Aorta (tissue), 5 donors: ENCODE data around the gene PAFAH1B1. TPM values are rescaled to one million over a fixed set of nuclear protein-coding genes. Genes with fewer than 3 reads are reported as not detected.

Source experiments
- ATAC-seq: fragments of 200-7000 bp; cut with Tn5 transposase; one replicate; pipeline ENCODE4 v1.9.1; 2022; ENCODE audit warnings: moderate library complexity; ENCODE audit not compliant: low FRiP score
- DNase-seq, 2 donors: peaks; one replicate each; pipeline ENCODE4 v3.0.0-alpha.2; 2020
- H3K27ac ChIP-seq, 2 donors: one replicate each; pipeline ENCODE4 v1.5.1; 2013; ENCODE audit warnings: low read length in 2 of 2, mild to moderate bottlenecking in 2 of 2, moderate library complexity in 2 of 2, control low read depth in 1 of 2, inconsistent platforms in 1 of 2, low read depth in 1 of 2
- H3K27me3 ChIP-seq, 2 donors: one replicate each; pipeline ENCODE4 v1.6.1; 2013; ENCODE audit warnings: control low read depth in 1 of 2, low read length in 1 of 2, mild to moderate bottlenecking in 1 of 2, moderate library complexity in 1 of 2; ENCODE audit not compliant: insufficient read depth in 2 of 2, control insufficient read depth in 1 of 2
- H3K36me3 ChIP-seq, 2 donors: one replicate each; pipeline ENCODE4 v1.6.1; 2013; ENCODE audit warnings: control low read depth in 1 of 2, low read length in 1 of 2, mild to moderate bottlenecking in 1 of 2; ENCODE audit not compliant: insufficient read depth in 2 of 2, control insufficient read depth in 1 of 2
- H3K4me1 ChIP-seq, 2 donors: one replicate each; pipeline ENCODE4 v1.6.1; 2013; ENCODE audit warnings: low read length in 2 of 2, control low read depth in 1 of 2, mild to moderate bottlenecking in 1 of 2, moderate library complexity in 1 of 2; ENCODE audit not compliant: insufficient read depth in 2 of 2, control insufficient read depth in 1 of 2
- H3K4me3 ChIP-seq, 2 donors: one replicate each; pipeline ENCODE4 v1.5.1; 2013; ENCODE audit warnings: low read length in 2 of 2, control low read depth in 1 of 2, mild to moderate bottlenecking in 1 of 2
- H3K9me3 ChIP-seq: one replicate; pipeline ENCODE4 v1.6.1; 2013; ENCODE audit warnings: mild to moderate bottlenecking, low read length; ENCODE audit not compliant: control insufficient read depth
- WGBS, 2 donors: extraction: QIAGEN DNeasy Blood & Tissue Kit; methylation state at CpG; one replicate each; pipeline ENCODE4 v1.1.7; 2013; 5-methylcytosine and 5-hydroxymethylcytosine counted together
- intact Hi-C, 2 donors: fragments of 100-400 bp; cut with DNase I; formaldehyde crosslinking; loops; one replicate each; pipeline versions ENCODE4 v1.14.2 to v1.15.0; 2022
- polyA plus RNA-seq, 2 donors: library from polyadenylated mRNA; stranded (reverse); fragments of 200-250 nt; gene quantifications; one replicate each; pipeline ENCODE4 v1.2.3, GENCODE V29; 2013
- total RNA-seq, 2 donors: library from RNA; stranded (reverse); fragmentation: NEBNext Ultra II Directional; extraction: Animal tissue kit (Norgen Biotek cat#: 25700); gene quantifications; one replicate each; pipeline ENCODE4 v1.2.1, GENCODE V29; 2021
- donor health status: healthy with polysubstance abuse.
- donor health status: Bipolar disorder and iron deficiency.
- donor health status: DM: no; HTN: no; CAD: no.
- donor health status: DM: no; HTN: no; CAD: no.
- donor health status: DM: yes; HTN: yes; CAD: no.

PAFAH1B1 gene
- total and polyA plus RNA-seq, 4 donors: 47.0 to 176 (median 111) TPM

- DNase-seq (no peak), ATAC-seq (no peak)
- WGBS, 2 donors: 93 to 95% methylated on average over 18 of the region's 18 CpGs
- H3K4me3 ChIP-seq: no peak overlapping the region
- H3K9me3 ChIP-seq: no peaks in the 10 kb centered on the region
- intact Hi-C loops: no loop called here
- H3K27ac ChIP-seq: no peak overlapping the region
- no peaks in the 10 kb centered on the region for H3K36me3 ChIP-seq
- no peaks in the 10 kb centered on the region for H3K4me1 ChIP-seq
- no peaks in the 10 kb centered on the region for H3K27me3 ChIP-seq
Observed at GRCh38 chr17:2582493-2582892, 11.0 kb upstream of the PAFAH1B1 start.

- H3K9me3 ChIP-seq: no peaks in the 10 kb centered on the region
- ATAC-seq: no peak
- 93 to 95% methylated on average over 16 of the region's 16 CpGs for WGBS, 2 donors
- H3K27ac ChIP-seq: no peak overlapping the region
- no peak overlapping the region for H3K4me3 ChIP-seq
- H3K36me3 ChIP-seq: no peaks in the 10 kb centered on the region
- H3K27me3 ChIP-seq: no peaks in the 10 kb centered on the region
- no peak for DNase-seq
- intact Hi-C loops: loop anchor here (5.0 to 10.0 kb wide), 4 partner anchors 64 to 94 kb away; partner anchors contain the start of gene METTL16 (in 2 of the 2)
- H3K4me1 ChIP-seq: no peaks in the 10 kb centered on the region
Observed at GRCh38 chr17:2591040-2591640, 2.3 kb upstream of the PAFAH1B1 start.

GRCh38 chr17:2593821-2594721, 617 bp downstream of the PAFAH1B1 start:
- peak; percentile 88 to 95 for DNase-seq
- H3K4me3 ChIP-seq: peak overlapping the region; percentile 86 to 98
- H3K36me3 ChIP-seq: no peaks in the 10 kb centered on the region
- H3K27ac ChIP-seq: peak overlapping the region; percentile 79 to 90
- WGBS, 2 donors: 1% methylated on average over 45 to 78 of the region's 80 CpGs
- ATAC-seq: peak; percentile 90
- H3K4me1 ChIP-seq: no peaks in the 10 kb centered on the region
- intact Hi-C loops: loop anchor here (5.0 to 10.0 kb wide), 4 partner anchors 61 to 91 kb away; partner anchors contain the start of gene METTL16 (in 2 of the 2)
- H3K9me3 ChIP-seq: no peaks in the 10 kb centered on the region
- no peaks in the 10 kb centered on the region for H3K27me3 ChIP-seq

DNA sequence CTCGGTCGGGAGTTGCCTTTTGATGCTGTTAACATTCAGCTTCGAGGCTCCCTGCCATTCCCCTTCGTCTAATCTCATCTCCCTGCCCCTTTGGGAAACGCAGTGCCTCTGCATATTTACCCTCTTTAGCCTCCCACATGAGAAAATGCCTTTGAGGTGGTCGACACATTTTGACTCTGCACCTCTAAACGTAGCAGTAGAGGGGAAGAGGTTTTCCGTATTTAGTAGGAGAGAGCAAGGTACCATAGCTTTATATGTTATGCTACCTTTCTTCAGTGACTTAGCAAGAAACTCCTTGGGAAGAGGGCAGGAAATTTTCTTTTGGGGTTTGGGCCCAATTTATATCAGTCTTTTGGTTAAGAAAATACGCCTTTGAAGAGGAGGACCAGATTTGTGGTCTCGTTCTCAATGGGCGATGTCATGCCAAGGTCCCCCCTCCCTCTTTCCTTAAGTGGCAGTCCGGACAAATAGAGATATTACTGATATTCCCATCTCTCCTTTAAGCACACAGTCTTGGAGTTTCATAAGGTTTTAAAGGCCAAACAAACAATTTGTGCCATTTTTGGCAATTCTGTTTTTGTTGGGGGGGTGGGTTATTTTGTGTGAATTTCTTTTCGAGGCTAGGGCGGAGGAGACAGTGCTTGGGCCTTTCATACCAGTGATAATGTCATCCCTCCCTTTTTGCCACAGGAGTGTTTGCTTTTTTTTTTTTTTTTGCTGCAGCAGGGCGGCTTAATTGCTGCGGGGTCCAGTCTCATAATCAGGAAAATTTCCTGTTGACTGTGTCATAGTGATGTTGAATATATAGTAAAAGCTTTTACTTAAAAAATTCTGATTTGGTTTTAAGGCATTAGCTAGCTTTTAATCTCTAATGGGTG, 1.5 kb downstream of the PAFAH1B1 start:
- DNase-seq: no peak
- no peak for ATAC-seq
- Histone ChIP-seq H3K4me1 (no peaks in the 10 kb centered on the region), H3K36me3 (no peaks in the 10 kb centered on the region), H3K9me3 (no peaks in the 10 kb centered on the region), H3K27me3 (no peaks in the 10 kb centered on the region), H3K27ac (peak overlapping the region in 1 of 2 donors; percentile 90), H3K4me3 (peak overlapping the region; percentile 86 to 98)
- 1% methylated on average over 16 of the region's 16 CpGs for WGBS, 2 donors
- intact Hi-C loops: loop anchor here (5.0 to 10.0 kb wide), 4 partner anchors 60 to 90 kb away; partner anchors contain the start of gene METTL16 (in 2 of the 2)

DNA sequence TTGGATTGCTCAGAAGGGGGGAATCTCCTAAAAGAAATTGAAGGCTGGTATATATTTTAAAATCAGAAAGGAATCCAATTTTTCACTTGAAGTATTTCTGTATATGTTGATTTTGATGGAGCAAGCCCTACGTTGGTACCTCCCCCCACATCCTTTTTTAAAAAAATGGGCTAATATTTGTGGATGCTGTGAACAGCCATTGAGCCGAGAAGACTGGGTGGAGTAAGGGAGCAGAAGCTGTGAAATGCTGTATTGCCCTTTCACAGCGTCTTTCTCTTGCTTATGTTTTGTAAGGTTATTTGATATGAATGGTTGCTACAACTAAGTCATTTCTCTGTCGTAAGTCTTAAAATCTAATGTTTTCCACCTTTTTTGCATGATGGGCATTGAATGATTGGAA, 2.3 kb downstream of the PAFAH1B1 start:
- Histone ChIP-seq H3K27me3 (no peaks in the 10 kb centered on the region), H3K9me3 (no peaks in the 10 kb centered on the region), H3K4me3 (peak overlapping the region; percentile 86 to 98), H3K36me3 (no peaks in the 10 kb centered on the region), H3K27ac (no peak overlapping the region), H3K4me1 (no peaks in the 10 kb centered on the region)
- DNase-seq: no peak
- ATAC-seq: no peak
- WGBS, 2 donors: 1 to 2% methylated on average over 4 of the region's 4 CpGs
- intact Hi-C loops: loop anchor here in 1 of 2 donors (10.0 kb wide), 3 partner anchors 59 to 89 kb away; partner anchors contain the start of gene METTL16

DNA sequence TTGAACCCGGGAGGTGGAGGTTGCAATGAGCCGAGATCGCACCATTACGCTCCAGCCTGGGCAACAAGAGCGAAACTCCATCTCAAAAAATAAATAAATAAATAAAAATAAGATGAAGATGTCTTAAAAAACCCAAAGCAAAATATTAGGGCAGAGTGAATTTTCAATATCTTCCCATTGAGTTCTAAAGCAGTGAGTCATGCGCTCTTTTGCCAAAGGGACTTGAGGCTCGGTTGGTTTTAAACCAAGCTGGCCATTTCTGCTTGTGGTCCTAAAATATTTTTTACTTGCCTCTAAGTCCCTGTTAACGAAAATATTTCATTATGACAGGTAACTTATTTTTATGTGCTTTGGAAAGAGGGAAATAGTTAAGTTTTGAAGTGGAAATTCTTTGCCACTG, 4.7 kb downstream of the PAFAH1B1 start:
- H3K27ac ChIP-seq: no peak overlapping the region
- no peak for ATAC-seq

DNA sequence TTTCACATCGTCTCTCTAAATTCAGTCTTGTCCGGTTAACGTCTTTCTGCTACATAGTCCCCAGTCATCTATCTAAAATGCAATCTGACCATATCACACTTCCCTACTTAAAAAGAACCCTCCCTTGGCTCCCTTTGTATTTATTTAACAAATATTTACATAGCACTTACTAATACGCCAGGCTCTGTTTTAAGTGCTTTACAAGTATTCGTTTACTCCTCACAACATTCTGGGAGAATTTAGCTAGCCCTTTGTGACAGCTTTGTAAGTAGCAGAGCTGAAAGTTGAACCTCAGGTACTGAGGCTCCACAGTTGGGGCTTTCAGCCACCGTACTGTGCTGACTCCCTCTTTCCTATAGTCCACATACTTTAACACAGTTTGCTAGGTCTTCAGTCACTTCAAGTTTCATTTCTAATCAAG, 9.2 kb downstream of the PAFAH1B1 start:
- DNase-seq: no peak
- no peaks in the 10 kb centered on the region for H3K27me3 ChIP-seq
- WGBS, 2 donors: 3 to 4% methylated on average over 6 of the region's 6 CpGs
- intact Hi-C loops: loop anchor here in 1 of 2 donors (5.0 kb wide), 1 partner anchor 40 kb away; no protein-coding TSS in a partner anchor
- H3K27ac ChIP-seq: no peak overlapping the region
- no peaks in the 10 kb centered on the region for H3K36me3 ChIP-seq
- H3K4me1 ChIP-seq: peaks cover 4 to 17% of the 10 kb centered on the region in 2 donors
- ATAC-seq: no peak
- H3K9me3 ChIP-seq: no peaks in the 10 kb centered on the region
- no peak overlapping the region for H3K4me3 ChIP-seq

More for the DNA sequence above, 4.7 kb downstream of the PAFAH1B1 start:
- Histone ChIP-seq H3K9me3 (no peaks in the 10 kb centered on the region), H3K4me1 (peaks cover 3 to 7% of the 10 kb centered on the region in 2 donors), H3K36me3 (no peaks in the 10 kb centered on the region), H3K4me3 (no peak overlapping the region), H3K27me3 (no peaks in the 10 kb centered on the region)
- intact Hi-C loops: loop anchor here in 1 of 2 donors (10.0 kb wide), 3 partner anchors 57 to 87 kb away; partner anchors contain the start of gene METTL16
- 55 to 56% methylated on average over 8 of the region's 8 CpGs for WGBS, 2 donors
- DNase-seq: no peak

DNA sequence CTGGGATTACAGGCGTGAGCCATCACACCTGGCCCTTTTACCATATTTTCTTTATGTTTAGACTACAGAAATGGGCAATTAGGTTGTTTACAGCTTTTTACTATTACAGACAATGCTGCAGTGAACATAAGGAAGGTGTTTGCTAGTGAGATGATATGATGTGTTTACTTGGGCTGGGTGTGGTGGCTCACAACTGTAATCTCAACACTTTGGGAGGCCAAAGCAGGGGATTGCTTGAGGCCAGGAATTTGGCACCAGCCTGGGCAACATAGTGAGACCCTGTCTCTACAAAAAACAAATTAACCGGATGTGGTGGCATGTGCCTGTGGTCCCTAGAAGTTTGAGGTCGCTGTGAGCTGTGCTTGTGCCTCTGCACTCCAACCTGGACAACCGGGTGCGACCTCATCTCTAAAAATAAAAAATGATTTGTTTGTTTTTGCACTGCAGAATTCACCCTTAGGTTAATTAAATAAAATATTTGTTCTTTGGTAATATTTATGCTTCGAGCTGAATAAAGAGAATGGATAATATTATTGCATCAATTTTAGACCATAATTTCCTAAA, 15.0 kb downstream of the PAFAH1B1 start:
- 48 to 52% methylated on average over 6 of the region's 6 CpGs for WGBS, 2 donors
- intact Hi-C loops: no loop called here
- DNase-seq (no peak), ATAC-seq (no peak)
- H3K27me3 ChIP-seq: no peaks in the 10 kb centered on the region
- H3K36me3 ChIP-seq: no peaks in the 10 kb centered on the region
- no peaks in the 10 kb centered on the region for H3K9me3 ChIP-seq
- peaks cover 3 to 10% of the 10 kb centered on the region in 2 donors for H3K4me1 ChIP-seq
- no peak overlapping the region for H3K4me3 ChIP-seq
- no peak overlapping the region for H3K27ac ChIP-seq
